Measurements from ENCODE around the gene SRRD.

DNA sequence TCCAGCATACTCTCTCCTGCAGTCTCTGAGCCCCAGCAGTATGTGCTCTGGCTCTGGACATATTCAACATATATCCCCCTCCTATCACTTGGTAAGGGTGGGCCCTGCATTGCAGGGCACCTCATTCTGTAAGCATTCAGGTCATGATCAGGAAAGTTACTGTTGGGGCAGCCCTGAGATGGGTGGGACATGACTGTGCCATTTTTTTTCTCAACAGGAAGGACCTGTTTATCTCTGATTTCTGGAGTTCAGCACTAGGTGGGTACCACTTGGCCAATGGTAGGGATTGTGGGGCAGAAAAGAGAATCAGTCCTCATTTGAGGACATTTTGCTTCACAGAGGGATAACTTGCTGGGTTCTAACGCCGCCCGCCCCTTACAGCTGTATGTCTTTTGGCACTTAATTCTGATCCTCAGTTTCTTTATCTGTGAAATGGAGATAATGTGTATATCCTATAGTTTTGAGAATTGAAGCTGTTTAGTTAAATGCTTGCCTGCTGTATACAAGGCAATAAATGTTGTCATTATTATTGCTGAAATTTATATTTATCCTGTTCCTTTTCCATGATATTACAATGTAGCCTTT is 2.2 kb downstream of the SRRD start:
- TF ChIP-seq CTCF (IDR thresholded peaks at IDR 0.05) (no peak), SP1 (CRISPR knock-in tag; conservative IDR thresholded peaks at IDR 0.05) (no peak), USF2 (CRISPR knock-in tag; IDR thresholded peaks at IDR 0.05) (no peak), NR2C2 (CRISPR knock-in tag; IDR thresholded peaks at IDR 0.05) (no peak)
